ENCODE results near the gene B4GALT3. TPM values are rescaled to one million over a fixed set of nuclear protein-coding genes. Genes with fewer than 3 reads are reported as not detected.

The B4GALT3 gene
- total and polyA plus RNA-seq, 9 of the 15 experiments (the other 6 are each of a cell fraction or from before 2014, with no cell fraction given) = 31.2 to 103 (median 46.1) TPM

DNA sequence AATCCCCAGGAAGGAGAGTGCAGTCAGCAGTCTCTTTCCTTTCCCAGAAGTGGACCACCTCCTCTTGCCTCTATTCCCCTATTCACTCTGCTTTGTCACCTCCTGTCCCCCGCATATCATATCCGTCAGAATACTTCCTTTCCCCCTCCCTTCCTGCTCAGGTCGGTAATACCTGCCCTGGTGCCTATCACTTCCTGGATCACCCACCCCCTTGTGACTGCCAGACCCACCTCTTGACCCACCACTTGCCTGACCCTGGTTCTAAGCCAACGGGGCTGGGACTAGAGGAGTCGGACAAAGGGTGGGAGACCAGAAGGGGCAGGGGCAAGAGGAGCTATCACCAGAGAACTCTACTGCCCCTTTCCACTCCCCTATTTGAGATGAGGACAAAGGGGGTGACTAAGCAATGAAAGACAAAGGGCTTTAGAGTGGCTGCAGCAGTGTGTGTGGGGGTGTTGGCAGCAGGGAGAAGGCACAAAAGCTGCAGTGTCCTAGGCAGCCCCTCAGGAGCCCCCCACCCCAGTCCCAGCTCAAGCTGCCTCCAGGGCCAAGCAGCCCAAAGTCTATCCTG is 23.2 kb upstream of the B4GALT3 start (continued):
- TF ChIP-seq HSF4 (CRISPR knock-in tag; IDR thresholded peaks at IDR 0.05; ENCODE audit: borderline replicate concordance) = no peak
- TF ChIP-seq, protein P1, sequence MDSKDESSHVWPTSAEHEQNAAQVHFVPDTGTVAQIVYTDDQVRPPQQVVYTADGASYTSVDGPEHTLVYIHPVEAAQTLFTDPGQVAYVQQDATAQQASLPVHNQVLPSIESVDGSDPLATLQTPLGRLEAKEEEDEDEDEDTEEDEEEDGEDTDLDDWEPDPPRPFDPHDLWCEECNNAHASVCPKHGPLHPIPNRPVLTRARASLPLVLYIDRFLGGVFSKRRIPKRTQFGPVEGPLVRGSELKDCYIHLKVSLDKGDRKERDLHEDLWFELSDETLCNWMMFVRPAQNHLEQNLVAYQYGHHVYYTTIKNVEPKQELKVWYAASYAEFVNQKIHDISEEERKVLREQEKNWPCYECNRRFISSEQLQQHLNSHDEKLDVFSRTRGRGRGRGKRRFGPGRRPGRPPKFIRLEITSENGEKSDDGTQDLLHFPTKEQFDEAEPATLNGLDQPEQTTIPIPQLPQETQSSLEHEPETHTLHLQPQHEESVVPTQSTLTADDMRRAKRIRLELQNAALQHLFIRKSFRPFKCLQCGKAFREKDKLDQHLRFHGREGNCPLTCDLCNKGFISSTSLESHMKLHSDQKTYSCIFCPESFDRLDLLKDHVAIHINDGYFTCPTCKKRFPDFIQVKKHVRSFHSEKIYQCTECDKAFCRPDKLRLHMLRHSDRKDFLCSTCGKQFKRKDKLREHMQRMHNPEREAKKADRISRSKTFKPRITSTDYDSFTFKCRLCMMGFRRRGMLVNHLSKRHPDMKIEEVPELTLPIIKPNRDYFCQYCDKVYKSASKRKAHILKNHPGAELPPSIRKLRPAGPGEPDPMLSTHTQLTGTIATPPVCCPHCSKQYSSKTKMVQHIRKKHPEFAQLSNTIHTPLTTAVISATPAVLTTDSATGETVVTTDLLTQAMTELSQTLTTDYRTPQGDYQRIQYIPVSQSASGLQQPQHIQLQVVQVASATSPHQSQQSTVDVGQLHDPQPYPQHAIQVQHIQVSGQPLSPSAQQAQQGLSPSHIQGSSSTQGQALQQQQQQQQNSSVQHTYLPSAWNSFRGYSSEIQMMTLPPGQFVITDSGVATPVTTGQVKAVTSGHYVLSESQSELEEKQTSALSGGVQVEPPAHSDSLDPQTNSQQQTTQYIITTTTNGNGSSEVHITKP (IDR thresholded peaks at IDR 0.05; ENCODE audit: partially characterized antibody) = no peak
- TF ChIP-seq, protein P2, sequence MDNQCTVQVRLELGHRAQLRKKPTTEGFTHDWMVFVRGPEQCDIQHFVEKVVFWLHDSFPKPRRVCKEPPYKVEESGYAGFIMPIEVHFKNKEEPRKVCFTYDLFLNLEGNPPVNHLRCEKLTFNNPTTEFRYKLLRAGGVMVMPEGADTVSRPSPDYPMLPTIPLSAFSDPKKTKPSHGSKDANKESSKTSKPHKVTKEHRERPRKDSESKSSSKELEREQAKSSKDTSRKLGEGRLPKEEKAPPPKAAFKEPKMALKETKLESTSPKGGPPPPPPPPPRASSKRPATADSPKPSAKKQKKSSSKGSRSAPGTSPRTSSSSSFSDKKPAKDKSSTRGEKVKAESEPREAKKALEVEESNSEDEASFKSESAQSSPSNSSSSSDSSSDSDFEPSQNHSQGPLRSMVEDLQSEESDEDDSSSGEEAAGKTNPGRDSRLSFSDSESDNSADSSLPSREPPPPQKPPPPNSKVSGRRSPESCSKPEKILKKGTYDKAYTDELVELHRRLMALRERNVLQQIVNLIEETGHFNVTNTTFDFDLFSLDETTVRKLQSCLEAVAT (IDR thresholded peaks at IDR 0.05) = no peak
- TF ChIP-seq, protein P3, sequence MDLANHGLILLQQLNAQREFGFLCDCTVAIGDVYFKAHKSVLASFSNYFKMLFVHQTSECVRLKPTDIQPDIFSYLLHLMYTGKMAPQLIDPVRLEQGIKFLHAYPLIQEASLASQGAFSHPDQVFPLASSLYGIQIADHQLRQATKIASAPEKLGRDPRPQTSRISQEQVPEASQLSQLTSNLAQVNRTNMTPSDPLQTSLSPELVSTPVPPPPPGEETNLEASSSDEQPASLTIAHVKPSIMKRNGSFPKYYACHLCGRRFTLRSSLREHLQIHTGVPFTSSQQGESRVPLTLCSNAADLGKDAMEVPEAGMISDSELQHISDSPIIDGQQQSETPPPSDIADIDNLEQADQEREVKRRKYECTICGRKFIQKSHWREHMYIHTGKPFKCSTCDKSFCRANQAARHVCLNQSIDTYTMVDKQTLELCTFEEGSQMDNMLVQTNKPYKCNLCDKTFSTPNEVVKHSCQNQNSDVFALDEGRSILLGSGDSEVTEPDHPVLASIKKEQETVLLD (IDR thresholded peaks at IDR 0.05) = peak; percentile 63
- no peak for TF ChIP-seq RNF2 (IDR thresholded peaks at IDR 0.05)
- no peak for TF ChIP-seq EWSR1 (IDR thresholded peaks at IDR 0.05; ENCODE audit: borderline replicate concordance, low read depth, partially characterized antibody)
- no peak for TF ChIP-seq MYBL2 (IDR thresholded peaks at IDR 0.05; ENCODE audit: low read depth)
- TF ChIP-seq MYBL2 (CRISPR knock-in tag; IDR thresholded peaks at IDR 0.05; ENCODE audit: borderline replicate concordance) = no peak
- TF ChIP-seq KDM4B (IDR thresholded peaks at IDR 0.05; ENCODE audit: borderline replicate concordance in 2 of 2, low read depth in 1 of 2) = no peak
- TF ChIP-seq GATAD2A (IDR thresholded peaks at IDR 0.05) = peak; percentile 57; the same call in 1 of the 2 replicates
- no peak for TF ChIP-seq MEIS2 (IDR thresholded peaks at IDR 0.05; ENCODE audit: partially characterized antibody)
- no peak for TF ChIP-seq ZNF354B (CRISPR knock-in tag; IDR thresholded peaks at IDR 0.05)
- TF ChIP-seq ZNF583 (CRISPR knock-in tag; IDR thresholded peaks at IDR 0.05) = no peak
- TF ChIP-seq SIN3B (IDR thresholded peaks at IDR 0.05; ENCODE audit: low read depth) = no peak
- TF ChIP-seq CCAR2 (IDR thresholded peaks at IDR 0.05; ENCODE audit: low read depth, low read length) = no peak
- peak; percentile 41; the same call in 1 of the 2 replicates for TF ChIP-seq ZNF316 (IDR thresholded peaks at IDR 0.05)
- no peak for TF ChIP-seq NRF1 (conservative IDR thresholded peaks at IDR 0.05 in 1 of 2, IDR thresholded peaks at IDR 0.05 in 1 of 2)
- TF ChIP-seq NFE2 (IDR thresholded peaks at IDR 0.05; ENCODE audit: low read depth) = peak; percentile 43; the same call in 1 of the 2 replicates
- peak; percentile 45 for TF ChIP-seq ARID1B (IDR thresholded peaks at IDR 0.05)
- TF ChIP-seq, protein P4, sequence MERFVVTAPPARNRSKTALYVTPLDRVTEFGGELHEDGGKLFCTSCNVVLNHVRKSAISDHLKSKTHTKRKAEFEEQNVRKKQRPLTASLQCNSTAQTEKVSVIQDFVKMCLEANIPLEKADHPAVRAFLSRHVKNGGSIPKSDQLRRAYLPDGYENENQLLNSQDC (CRISPR knock-in tag; IDR thresholded peaks at IDR 0.05) = no peak
- TF ChIP-seq RB1 (IDR thresholded peaks at IDR 0.05; ENCODE audit: low read depth) = no peak
- no peak for TF ChIP-seq MTF1 (CRISPR knock-in tag; IDR thresholded peaks at IDR 0.05; ENCODE audit: borderline replicate concordance)
- TF ChIP-seq C11orf30 (IDR thresholded peaks at IDR 0.05; ENCODE audit: low read depth) = peak; percentile 58
- TF ChIP-seq TCF7L2 (IDR thresholded peaks at IDR 0.05; ENCODE audit: low read depth, low read length) = no peak
- TF ChIP-seq DPF2 (IDR thresholded peaks at IDR 0.05) = peak; percentile 69

Measured in K562 (cell line).